ENCODE data around the gene OR5A1.

The OR5A1 gene

DNA sequence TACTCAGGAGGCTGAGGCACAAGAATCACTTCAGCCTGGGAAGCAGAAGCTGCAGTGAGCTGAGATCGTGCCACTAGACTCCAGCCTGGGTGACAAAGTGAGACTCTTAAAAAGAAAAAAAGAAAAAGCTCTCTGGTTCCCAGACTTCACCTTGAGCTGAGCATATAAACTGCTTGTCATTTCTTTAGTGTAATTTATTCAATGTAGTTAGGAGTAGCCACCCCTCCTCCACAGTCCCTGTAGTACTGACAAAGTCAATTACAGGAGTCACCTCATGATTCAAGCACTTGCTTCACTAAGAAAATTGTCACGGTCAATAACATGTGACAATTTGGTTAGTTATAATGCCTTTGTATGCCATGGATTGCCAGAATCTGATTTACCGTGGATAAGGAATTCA, 44.1 kb downstream of the OR5A1 start:
- DNase-seq: no peak

All from stimulated activated CD4-positive, alpha-beta T cell treated with anti-CD3 and anti-CD28 coated beads, Interleukin-4, amount 100 ng/mL, for 4 hours (primary cell).